OCI-LY7 (cell line): ENCODE measurements around the gene DAB2IP. TPM values are rescaled to one million over a fixed set of nuclear protein-coding genes. Genes with fewer than 3 reads are reported as not detected.

Experiments used
- BruUV-seq: library from RNA; stranded (reverse); fragments of 400-500 nt; replicated peaks from 2 replicates; lab custom pipeline; 2021; lab: Mats Ljungman, UMichigan
- CTCF ChIA-PET: fragments of 300-600 bp; sonication (Branson Sonifier 250); formaldehyde crosslinking; loops from one replicate; lab custom pipeline; 2022; ENCODE audit warnings: antibody characterized with exemption; ENCODE audit not compliant: unreplicated experiment; lab: Charles Lee
- POLR2A ChIA-PET: fragments of 300-600 bp; sonication (Branson Sonifier 250); formaldehyde crosslinking; loops from one replicate; lab custom pipeline; 2022; ENCODE audit warnings: antibody characterized with exemption; lab: Charles Lee
- DNase-seq: peaks from one replicate; pipeline ENCODE4 v3.0.0-alpha.2; 2015; ENCODE audit warnings: low spot score
- H2AFZ ChIP-seq: fragments of 200-600 bp; sonication (generic), shearing (Covaris generic); 2 replicates; pipeline ENCODE4 v1.6.1; 2014; ENCODE audit warnings: mild to moderate bottlenecking, antibody characterized with exemption, low read length, moderate library complexity
- H3K27ac ChIP-seq: fragments of 200-600 bp; sonication (generic); 2 replicates; pipeline ENCODE4 v1.5.1; 2014; ENCODE audit warnings: mixed run types, low read depth, mild to moderate bottlenecking, moderate library complexity, low read length, inconsistent platforms; ENCODE audit not compliant: poor library complexity, severe bottlenecking
- H3K36me3 ChIP-seq: fragments of 200-600 bp; sonication (generic); 2 replicates; pipeline ENCODE4 v1.6.1; 2014; ENCODE audit warnings: mild to moderate bottlenecking, antibody characterized with exemption, low read length, moderate library complexity, mixed read lengths; ENCODE audit not compliant: insufficient read depth
- H3K4me1 ChIP-seq: fragments of 200-600 bp; sonication (generic); 2 replicates; pipeline ENCODE4 v1.5.1; 2014; ENCODE audit warnings: mild to moderate bottlenecking, low read length; ENCODE audit not compliant: insufficient read depth, poor library complexity, severe bottlenecking
- H3K4me2 ChIP-seq: fragments of 200-600 bp; sonication (generic); 2 replicates; pipeline ENCODE4 v1.6.1; 2014; ENCODE audit warnings: mild to moderate bottlenecking, low read length
- H3K4me3 ChIP-seq: fragments of 200-600 bp; sonication (generic); 2 replicates; pipeline ENCODE4 v1.5.1; 2014; ENCODE audit warnings: mild to moderate bottlenecking, low read depth, low read length; ENCODE audit not compliant: poor library complexity, severe bottlenecking
- H3K79me2 ChIP-seq: fragments of 200-600 bp; sonication (generic); 2 replicates; pipeline ENCODE4 v1.6.1; 2016; ENCODE audit warnings: low read depth, mild to moderate bottlenecking, low read length, moderate library complexity, mixed read lengths; ENCODE audit not compliant: insufficient read depth
- H3K9me2 ChIP-seq: fragments of 200-600 bp; sonication (generic); 2 replicates; pipeline ENCODE4 v1.6.1; 2016; ENCODE audit warnings: mild to moderate bottlenecking, low read length, mixed read lengths; ENCODE audit not compliant: insufficient read depth
- H3K9me3 ChIP-seq: fragments of 200-600 bp; sonication (generic); 2 replicates; pipeline ENCODE4 v1.6.1; 2014; ENCODE audit warnings: mild to moderate bottlenecking, mixed run types, low read length, mixed read lengths
- H4K20me1 ChIP-seq: fragments of 200-600 bp; sonication (generic); 2 replicates; pipeline ENCODE4 v1.6.1; 2014; ENCODE audit warnings: mild to moderate bottlenecking, antibody characterized with exemption, low read length, moderate library complexity, mixed read lengths; ENCODE audit not compliant: insufficient read depth
- CTCF ChIP-seq: fragments of 200-600 bp; sonication (generic); conservative IDR thresholded peaks from 2 replicates; pipeline ENCODE4 v1.5.1; 2014; ENCODE audit warnings: mild to moderate bottlenecking, antibody characterized with exemption, low read length, moderate library complexity, mixed read lengths
- EZH2phosphoT487 ChIP-seq: fragments of 200-600 bp; sonication (generic); IDR thresholded peaks from 2 replicates; pipeline ENCODE4 v1.6.1; 2018; ENCODE audit warnings: low read depth, borderline replicate concordance, mild to moderate bottlenecking, mixed run types, antibody characterized with exemption, low read length, moderate library complexity, mixed read lengths
- intact Hi-C: fragments of 100-400 bp; cut with micrococcal nuclease; formaldehyde crosslinking; loops from one replicate; pipeline ENCODE4 v1.10.0; 2022; ENCODE audit not compliant: unreplicated experiment
- total RNA-seq, 2 experiments: library from RNA; depleted of rRNA in 1 of 2; stranded (reverse); fragments of >200 nt in 1 of 2; shearing (Covaris generic) in 1 of 2; gene quantifications; 2 replicates each; pipeline ENCODE4 v1.2.3, GENCODE V29; 2014 to 2022

DAB2IP gene
- total RNA-seq, 2 experiments from 2014 or later = 3.9 to 11.1 TPM

GRCh38 chr9:121648172-121648571 is 3.3 kb upstream of the DAB2IP start:
- Histone ChIP-seq H2AFZ (no peak overlapping the region), H3K4me1 (peaks cover 11% of the 10 kb centered on the region), H3K9me2 (no peaks in the 10 kb centered on the region), H3K9me3 (no peaks in the 10 kb centered on the region), H4K20me1 (no peaks in the 10 kb centered on the region), H3K36me3 (no peaks in the 10 kb centered on the region), H3K27ac (no peak overlapping the region), H3K4me3 (no peak overlapping the region), H3K4me2 (no peak overlapping the region), H3K79me2 (no peaks in the 10 kb centered on the region)
- intact Hi-C loops = no loop called here
- TF ChIP-seq EZH2phosphoT487 (no peak), CTCF (no peak)
- POLR2A ChIA-PET = interaction anchor here (0.5 kb wide), 1 partner anchor 190 kb away, joined by 3 read pairs; no protein-coding TSS in a partner anchor
- no peak for DNase-seq
- CTCF ChIA-PET = no interaction called here
- BruUV-seq = no TSS peak

GRCh38 chr9:121648799-121649198 is 2.6 kb upstream of the DAB2IP start:
- intact Hi-C loops = no loop called here
- Histone ChIP-seq H3K36me3 (no peaks in the 10 kb centered on the region), H3K9me2 (no peaks in the 10 kb centered on the region), H3K4me1 (peaks cover 11% of the 10 kb centered on the region), H2AFZ (no peak overlapping the region), H3K4me2 (no peak overlapping the region), H3K4me3 (no peak overlapping the region), H3K79me2 (no peaks in the 10 kb centered on the region), H3K9me3 (no peaks in the 10 kb centered on the region), H3K27ac (no peak overlapping the region), H4K20me1 (no peaks in the 10 kb centered on the region)
- no peak for DNase-seq
- ChIA-PET CTCF (no interaction called here), POLR2A (no interaction called here)
- TF ChIP-seq CTCF = no peak
- no peak for TF ChIP-seq EZH2phosphoT487
- BruUV-seq = no TSS peak

GRCh38 chr9:121649476-121650216 is 1.8 kb upstream of the DAB2IP start:
- POLR2A ChIA-PET = interaction anchor here (0.6 to 0.7 kb wide), 2 partner anchors 386 to 1820 kb away, joined by 3 read pairs; no protein-coding TSS in a partner anchor
- H3K79me2 ChIP-seq = no peaks in the 10 kb centered on the region
- H4K20me1 ChIP-seq = no peaks in the 10 kb centered on the region
- no peak overlapping the region for H3K4me2 ChIP-seq
- BruUV-seq = no TSS peak
- H3K4me1 ChIP-seq = peaks cover 11% of the 10 kb centered on the region
- no peak for DNase-seq
- CTCF ChIA-PET = interaction anchor here (0.6 kb wide), 1 partner anchor 478 kb away, joined by 3 read pairs; no protein-coding TSS in a partner anchor
- no peak overlapping the region for H2AFZ ChIP-seq
- no peak overlapping the region for H3K4me3 ChIP-seq
- H3K9me3 ChIP-seq = no peaks in the 10 kb centered on the region
- intact Hi-C loops = no loop called here
- H3K27ac ChIP-seq = no peak overlapping the region
- H3K9me2 ChIP-seq = no peaks in the 10 kb centered on the region
- TF ChIP-seq EZH2phosphoT487 (no peak), CTCF (no peak)
- no peaks in the 10 kb centered on the region for H3K36me3 ChIP-seq
